GOT3 (cell line): ENCODE results near the gene BCAR3.
"Not testable (repeated sequence)": the region's sequence is repeated elsewhere in the genome, so short reads cannot be mapped to it uniquely, and the experiment has no call there.

Experiments used
- DNase-seq: peaks from one replicate; lab custom pipeline; 2025; ENCODE audit warnings: mixed read lengths; lab: John Stamatoyannopoulos, UW

BCAR3 gene

GRCh38 chr1:93687542-93687941, 5.9 kb upstream of the BCAR3 start:
- no peak for DNase-seq

- DNase-seq: no peak
These were observed 5.0 kb upstream of the BCAR3 start for GRCh38 chr1:93686504-93687250.

- no peak for DNase-seq
These were observed 4.3 kb upstream of the BCAR3 start for GRCh38 chr1:93685918-93686317.

GRCh38 chr1:93683234-93683633, 1.6 kb upstream of the BCAR3 start:
- DNase-seq: no peak

GRCh38 chr1:93681989-93682412, 364 bp upstream of the BCAR3 start:
- DNase-seq: no peak

DNA sequence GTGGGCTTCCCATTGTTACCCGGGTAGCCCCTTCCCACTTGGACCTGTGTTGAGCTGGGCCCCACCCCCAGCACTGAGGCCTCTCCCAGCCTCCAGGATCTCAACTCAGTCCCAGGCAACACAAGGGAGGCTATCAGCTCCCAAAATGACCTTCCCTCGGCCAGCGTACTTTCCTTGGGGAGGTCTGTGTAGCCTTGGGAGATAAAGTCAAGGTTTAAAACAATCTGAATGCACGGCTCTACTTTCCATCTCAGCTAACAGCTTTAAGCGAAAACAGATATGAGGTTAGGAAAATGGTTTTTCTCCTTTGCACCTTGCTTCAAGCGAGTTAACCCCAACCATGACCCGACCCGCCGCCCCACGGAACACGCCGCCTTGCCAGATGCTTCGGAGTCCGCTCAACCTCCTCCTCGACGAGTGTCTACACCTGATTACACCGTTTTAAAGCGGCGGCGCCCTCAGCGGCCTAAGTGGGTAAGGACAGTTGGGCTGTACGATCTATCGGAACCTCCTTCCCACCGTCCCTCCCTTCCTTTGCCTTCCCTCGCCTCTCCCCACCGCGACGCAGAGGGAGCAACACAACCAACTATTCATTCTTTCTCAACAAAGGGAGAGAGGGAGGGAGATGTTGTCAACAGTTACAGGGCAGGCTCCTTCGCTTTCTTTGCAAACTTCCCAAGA, 1.1 kb downstream of the BCAR3 start:
- peak; percentile 9 for DNase-seq

DNA sequence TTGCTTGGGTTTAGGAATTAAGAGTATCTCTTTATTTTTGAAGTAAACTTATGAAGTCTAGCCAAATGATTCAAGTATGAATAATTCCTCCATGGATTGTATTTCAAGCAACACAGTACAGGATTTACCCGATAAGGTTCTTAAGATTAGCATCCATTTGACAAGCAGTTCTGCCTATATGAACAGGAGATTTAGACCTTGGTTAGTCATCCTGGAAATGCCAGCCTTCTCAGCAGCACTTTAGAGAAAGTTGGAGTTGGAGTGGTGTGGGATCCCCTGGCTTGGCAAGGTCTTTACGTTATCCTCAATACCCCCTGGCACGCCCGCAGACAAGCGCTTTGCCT, 1.6 kb downstream of the BCAR3 start:
- no peak for DNase-seq

- DNase-seq: no peak
These were observed 2.1 kb downstream of the BCAR3 start for GRCh38 chr1:93679546-93679945.

DNA sequence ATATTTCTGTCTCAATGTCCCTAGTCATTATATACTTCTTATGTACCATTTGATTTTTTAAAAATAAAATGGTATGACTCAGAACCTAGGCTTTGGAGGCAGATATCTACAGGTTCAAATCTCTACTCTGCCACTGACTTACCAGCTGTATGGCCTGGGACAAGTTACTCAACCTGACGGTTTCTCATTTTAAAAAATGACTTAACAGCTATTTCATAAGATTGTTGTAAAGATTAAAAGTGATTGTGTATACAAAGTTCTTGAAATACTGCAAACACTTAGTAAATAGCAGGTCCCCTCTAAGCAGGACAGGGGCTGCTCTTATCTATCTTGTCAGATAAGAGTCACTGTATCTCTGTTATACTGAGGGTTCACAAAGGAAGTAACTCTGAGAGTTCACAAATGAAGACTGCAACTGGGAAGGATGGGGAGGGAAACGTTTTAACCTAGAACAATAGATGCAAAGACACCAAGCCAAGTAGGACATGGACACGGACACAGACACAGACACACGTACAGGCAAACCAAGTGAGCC, 2.6 kb downstream of the BCAR3 start:
- DNase-seq: no peak

DNA sequence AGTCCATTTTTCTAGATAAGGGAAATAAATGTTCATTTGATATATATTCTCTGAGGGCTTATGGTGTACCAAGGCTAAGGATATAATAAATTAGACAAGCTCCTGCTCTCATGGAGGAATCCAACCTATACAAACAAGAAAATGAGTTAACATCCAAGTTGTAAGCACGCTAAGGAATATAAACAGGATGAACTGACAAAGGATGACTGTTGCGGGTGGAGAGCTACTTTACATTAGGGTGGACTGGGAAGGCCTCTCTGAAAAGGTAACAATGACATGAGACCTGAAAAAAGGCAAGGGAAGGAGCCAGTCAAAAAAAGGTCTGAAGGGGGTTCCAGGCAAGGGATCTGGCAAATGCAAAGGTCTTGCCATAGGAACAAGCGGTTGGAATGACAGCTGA, 3.1 kb downstream of the BCAR3 start:
- DNase-seq: no peak

DNA sequence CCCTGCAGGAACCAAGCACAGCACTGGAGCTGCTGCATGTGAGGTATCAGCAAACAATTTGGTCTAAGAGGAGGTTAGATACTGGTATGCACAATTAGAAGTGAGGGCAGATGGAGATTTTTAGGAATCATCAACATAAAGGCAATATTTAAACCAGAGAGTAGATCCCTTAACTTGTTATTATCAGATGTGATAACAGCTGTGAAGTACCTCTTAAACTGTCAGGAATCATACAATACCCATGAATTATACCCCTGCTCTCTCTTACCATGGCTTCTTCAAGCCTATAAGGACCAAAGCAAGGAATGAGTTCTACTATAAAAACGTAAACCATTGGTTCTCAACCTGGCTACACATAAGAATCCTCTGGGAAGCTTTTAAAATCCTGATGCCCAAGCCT, 3.9 kb downstream of the BCAR3 start:
- no peak for DNase-seq

DNA sequence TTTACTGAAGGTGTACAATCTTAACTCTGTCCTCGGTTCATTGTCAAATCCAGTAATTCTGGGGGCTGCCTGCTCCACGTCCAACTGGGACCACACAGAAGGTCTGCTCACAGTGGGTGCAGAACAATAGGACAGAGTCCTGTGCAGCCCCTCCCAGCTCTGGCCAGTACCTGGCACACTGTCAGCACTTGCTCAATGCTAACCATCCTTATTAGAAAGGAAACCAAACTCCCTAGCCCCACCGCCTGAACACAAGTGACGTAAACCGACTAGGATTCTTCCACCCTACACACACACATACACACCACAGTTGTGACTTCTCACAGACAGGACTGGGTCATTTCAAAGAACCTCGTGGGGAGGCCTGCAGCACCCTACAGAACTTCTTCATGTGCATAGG, 5.2 kb downstream of the BCAR3 start:
- no peak for DNase-seq

- no peak for DNase-seq
These were observed 5.7 kb downstream of the BCAR3 start for GRCh38 chr1:93675931-93676330.

- no peak for DNase-seq
These were observed 6.4 kb downstream of the BCAR3 start for GRCh38 chr1:93675271-93675670.

DNA sequence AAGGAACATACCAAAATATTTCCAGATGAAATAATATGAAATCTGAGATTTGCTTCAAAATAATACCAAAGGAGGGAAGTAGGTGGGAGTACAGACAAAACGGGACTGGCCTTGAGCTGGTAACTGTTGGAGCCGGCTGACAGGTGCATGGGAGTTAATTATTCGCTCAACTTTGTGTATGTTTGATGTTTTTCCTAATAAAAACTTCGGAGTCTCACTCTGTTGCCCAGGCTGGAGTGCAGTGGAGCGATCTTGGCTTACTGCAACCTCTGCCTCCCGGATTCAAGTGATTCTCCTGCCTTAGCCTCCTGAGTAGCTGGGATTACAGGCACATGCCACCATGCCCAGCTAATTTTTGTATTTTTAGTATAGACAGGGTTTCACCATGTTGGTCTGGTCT, 7.6 kb downstream of the BCAR3 start:
- not testable (repeated sequence) for DNase-seq

DNA sequence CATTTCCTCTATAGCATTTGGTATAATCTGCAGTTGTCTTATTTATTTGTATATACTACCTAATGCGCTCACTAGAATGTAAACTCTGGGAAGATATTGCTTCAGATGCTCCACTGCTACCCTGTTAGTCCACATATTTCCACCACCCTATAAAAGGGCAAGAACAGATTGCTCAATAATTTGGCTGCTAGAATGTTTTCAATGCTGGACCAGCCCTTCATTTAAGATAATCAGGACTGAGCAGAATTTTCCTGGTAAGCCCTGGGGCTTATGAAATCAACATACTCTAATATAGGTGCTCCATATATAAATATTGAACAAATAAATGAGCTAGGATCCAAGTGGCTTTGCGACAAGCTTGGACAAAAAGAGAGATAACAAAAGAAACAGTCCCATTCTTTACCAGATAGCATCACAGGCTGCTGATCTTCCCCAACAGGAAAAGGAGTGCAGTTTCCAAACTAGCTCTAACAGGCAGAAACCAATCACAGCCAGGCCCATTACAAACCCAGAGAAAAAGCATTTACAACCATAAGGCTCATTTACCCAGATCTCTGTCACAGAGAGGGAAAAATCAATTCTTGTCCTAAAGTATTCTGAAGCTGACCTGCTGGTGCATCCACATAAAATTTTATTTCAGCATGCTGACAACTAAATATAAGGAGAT, 8.3 kb downstream of the BCAR3 start:
- no peak for DNase-seq

DNA sequence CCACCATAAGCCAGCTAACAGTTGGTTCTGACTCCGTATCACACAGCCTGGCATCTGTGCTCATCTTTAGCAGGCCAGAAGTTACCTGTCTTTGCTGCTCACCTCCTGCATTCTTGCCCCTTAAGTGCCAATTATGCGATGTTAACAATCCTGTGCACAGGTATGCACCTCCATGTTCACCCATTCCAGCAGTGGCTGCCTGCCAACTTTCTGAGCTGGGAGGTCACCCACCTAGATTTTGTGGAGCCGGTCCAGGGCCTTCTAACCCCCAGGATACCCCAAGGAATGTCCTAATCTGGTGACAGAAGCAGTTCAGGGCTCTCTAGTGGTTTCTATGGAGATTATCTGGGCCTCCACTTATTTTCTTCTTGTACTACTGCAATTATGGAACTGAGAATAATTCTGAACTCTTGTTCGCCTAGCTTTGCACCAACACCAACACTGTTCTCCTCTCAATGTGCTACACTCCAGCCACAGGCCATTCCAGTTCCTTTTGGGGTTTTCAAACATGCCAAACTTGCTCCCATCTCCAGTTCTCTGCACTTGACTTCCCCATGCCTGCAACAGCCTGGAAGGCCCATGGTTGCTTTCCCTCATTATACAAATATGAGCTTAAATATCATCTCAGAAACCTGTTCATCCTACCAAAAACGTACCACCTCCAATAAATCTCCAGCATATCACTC, 9.0 kb downstream of the BCAR3 start:
- no peak for DNase-seq

DNA sequence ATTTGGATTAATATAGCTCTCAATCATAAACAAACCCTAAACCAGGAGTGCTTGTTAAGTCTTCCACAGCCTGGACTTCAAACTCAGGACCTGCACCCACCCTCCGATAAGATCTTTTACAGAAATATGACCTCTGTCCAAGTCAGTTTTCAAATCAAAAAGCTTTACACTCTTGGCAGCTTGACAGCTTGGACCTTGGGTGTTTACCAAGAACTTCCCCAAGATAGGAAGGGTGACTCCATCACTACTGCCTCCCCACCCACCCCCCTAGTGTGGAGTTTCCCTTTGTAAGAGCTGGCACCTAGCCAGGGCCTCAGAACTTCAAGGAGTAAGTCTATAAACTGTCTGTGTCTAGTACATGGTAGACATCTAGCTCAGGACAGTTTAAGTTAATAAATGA, 9.6 kb downstream of the BCAR3 start:
- no peak for DNase-seq

DNA sequence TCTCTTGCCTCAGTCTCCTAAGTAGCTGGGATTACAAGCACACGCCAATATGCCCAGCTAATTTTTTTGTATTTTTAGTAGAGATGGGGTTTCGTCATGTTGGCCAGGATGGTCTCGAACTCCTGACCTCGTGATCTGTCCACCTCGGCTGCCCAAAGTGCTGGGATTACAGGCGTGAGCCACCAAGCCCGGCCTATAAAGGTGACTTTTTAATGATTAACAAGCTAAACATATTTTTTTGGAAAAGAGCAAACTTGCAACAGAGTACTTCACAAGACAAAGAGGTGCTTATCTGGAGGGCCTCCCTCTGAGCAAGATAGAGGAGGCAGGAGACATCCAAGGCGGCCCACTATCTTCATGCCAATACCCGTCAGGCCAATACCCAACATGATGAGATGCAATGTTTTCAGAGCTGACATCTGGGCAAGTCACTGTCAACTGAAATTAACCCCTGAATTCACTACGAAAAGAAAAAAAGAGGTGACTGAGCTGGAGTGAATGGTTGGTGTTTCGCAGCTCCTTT, 10.5 kb downstream of the BCAR3 start:
- no peak for DNase-seq

DNA sequence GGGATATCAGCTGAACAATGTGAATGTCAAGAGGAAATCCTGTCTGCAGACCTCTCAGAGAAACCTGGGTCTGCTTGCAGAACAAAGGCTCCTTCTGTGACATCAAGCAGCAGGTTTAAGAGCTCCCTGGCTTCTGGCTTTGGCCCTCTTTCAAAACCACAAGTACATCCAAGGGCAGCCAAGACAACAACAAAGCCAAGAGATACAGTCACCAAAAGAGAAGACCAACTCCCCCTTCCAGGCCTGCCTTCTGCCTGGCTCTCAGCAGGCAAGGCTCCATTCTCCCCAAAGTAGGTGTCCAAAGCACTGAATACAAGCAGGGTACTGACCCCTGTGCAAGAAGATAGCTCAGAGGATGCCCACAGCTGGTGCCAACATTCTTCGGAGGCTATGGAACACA, 11.5 kb downstream of the BCAR3 start:
- DNase-seq: no peak

DNA sequence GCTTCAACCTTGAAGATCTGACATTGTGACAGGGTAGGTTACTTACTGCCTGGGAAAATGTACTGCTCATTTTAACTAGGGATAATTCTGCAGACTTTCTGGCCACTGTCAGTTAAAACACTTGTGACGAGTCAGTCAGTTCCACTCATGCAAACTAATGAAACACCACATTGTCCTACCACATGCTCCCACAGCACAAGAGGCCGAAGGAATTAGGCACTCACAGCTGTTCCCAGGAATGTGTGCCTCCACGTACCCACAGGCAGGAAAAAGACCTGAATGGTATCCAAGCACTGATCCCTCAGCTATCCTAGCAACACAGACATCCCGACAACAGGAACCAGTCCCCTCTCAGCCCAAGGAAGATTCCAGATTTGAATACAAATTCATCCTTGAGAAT, 12.3 kb downstream of the BCAR3 start:
- DNase-seq: no peak

DNA sequence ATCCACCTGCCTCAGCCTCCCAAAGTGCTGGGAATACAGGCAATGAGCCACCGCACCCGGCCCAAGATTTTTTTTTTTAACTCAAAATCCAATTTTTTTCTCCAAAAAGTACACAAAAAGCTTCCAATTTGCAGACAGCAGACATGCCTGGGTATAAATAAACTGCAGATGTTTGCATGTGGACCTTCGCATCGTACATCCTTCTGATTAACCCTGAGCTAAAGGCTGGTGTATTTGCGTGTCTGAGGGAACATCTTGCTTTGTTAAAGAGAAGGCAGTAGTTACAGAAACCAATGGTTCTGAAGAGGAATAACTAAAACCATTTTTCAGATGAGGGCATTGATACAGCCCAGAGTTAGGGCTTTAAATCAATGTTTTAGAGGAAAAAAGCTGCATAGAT, 12.7 kb downstream of the BCAR3 start:
- DNase-seq: no peak
